B cell (primary cell): ENCODE data around the gene SAMD4B. TPM values are rescaled to one million over a fixed set of nuclear protein-coding genes. Genes with fewer than 3 reads are reported as not detected.
A peak's percentile ranks its signal among the peaks of the same experiment; 100 is the strongest.

ENCODE experiments used
- ATAC-seq: fragments of 200-7000 bp; cut with Tn5 transposase; one replicate; pipeline ENCODE4 v1.10.0; 2021; ENCODE audit warnings: low read depth, mild to moderate bottlenecking, moderate number of reproducible peaks, moderate library complexity
- CTCF ChIA-PET: fragments of 350-600 bp; sonication (Branson Sonifier 250); formaldehyde crosslinking; loops from one replicate; lab custom pipeline; 2021; ENCODE audit warnings: antibody characterized with exemption, inconsistent platforms; lab: Charles Lee
- POLR2A ChIA-PET: fragments of 350-600 bp; sonication (Branson Sonifier 250); formaldehyde crosslinking; loops from one replicate; lab custom pipeline; 2021; ENCODE audit warnings: antibody characterized with exemption; lab: Charles Lee
- DNase-seq: peaks from one replicate; pipeline ENCODE4 v3.0.0; 2013
- H2AFZ ChIP-seq: 2 replicates; pipeline ENCODE4 v1.6.1; 2012; ENCODE audit warnings: mild to moderate bottlenecking, low read depth, low read length; ENCODE audit not compliant: insufficient read depth, poor library complexity, severe bottlenecking
- H3K27ac ChIP-seq, 2 donors: 1 replicate in 1 of 2; 2 replicates in 1 of 2; pipeline ENCODE4 v1.5.1; 2012 to 2013; ENCODE audit warnings: low read length in 2 of 2, mild to moderate bottlenecking in 2 of 2, moderate library complexity in 1 of 2
- H3K27me3 ChIP-seq, 4 experiments: fragments of 200-600 bp in 1 of 4; sonication (generic) in 1 of 4; replicated peaks in 1 of 4; 1 replicate in 2 of 4; 2 replicates in 2 of 4; pipeline versions ENCODE4 v1.6.1 to v1.7.0; 2013 to 2016; ENCODE audit warnings: low read length in 3 of 4, mild to moderate bottlenecking in 2 of 4, mixed read lengths in 1 of 4, moderate library complexity in 1 of 4; ENCODE audit not compliant: insufficient read depth in 4 of 4, control insufficient read depth in 3 of 4; ENCODE audit errors: control extremely low read depth in 1 of 4
- H3K36me3 ChIP-seq, 2 experiments: replicated peaks in 1 of 2; 1 replicate in 1 of 2; 2 replicates in 1 of 2; pipeline versions ENCODE4 v1.6.1 to v1.7.1; 2013; ENCODE audit warnings: low read length in 1 of 2; ENCODE audit not compliant: insufficient read depth in 2 of 2, control insufficient read depth in 1 of 2; ENCODE audit errors: control extremely low read depth in 1 of 2, extremely low read depth in 1 of 2
- H3K4me1 ChIP-seq, 2 donors: fragments of 200-600 bp in 1 of 2; sonication (generic) in 1 of 2; 1 replicate in 1 of 2; 2 replicates in 1 of 2; pipeline versions ENCODE4 v1.5.1 to v1.6.1; 2013 to 2017; ENCODE audit warnings: low read length in 2 of 2; ENCODE audit not compliant: control insufficient read depth in 2 of 2, insufficient read depth in 2 of 2
- H3K4me2 ChIP-seq: replicated peaks from 2 replicates; pipeline ENCODE3; 2012; ENCODE audit warnings: mild to moderate bottlenecking, low read depth, low read length; ENCODE audit not compliant: poor library complexity, severe bottlenecking
- H3K4me3 ChIP-seq, 5 experiments: fragments of 200-600 bp in 1 of 5; sonication (generic) in 1 of 5; 1 replicate in 3 of 5; 2 replicates in 2 of 5; pipeline versions ENCODE4 v1.5.1 to v1.7.0; 2011 to 2016; ENCODE audit warnings: low read length in 4 of 5, mild to moderate bottlenecking in 4 of 5, low read depth in 2 of 5, control low read depth in 1 of 5, moderate library complexity in 1 of 5; ENCODE audit not compliant: insufficient read depth in 1 of 5; ENCODE audit errors: control extremely low read depth in 1 of 5, extremely low read depth in 1 of 5
- H3K79me2 ChIP-seq: fragments of 200-600 bp; sonication (generic); one replicate; pipeline ENCODE4 v1.6.0; 2016; ENCODE audit warnings: low read length; ENCODE audit not compliant: control insufficient read depth, insufficient read depth
- H3K9ac ChIP-seq: fragments of 200-600 bp; sonication (generic); 2 replicates; pipeline ENCODE4 v1.6.1; 2017; ENCODE audit warnings: mild to moderate bottlenecking, low read length, moderate library complexity
- H3K9me3 ChIP-seq, 3 donors: one replicate each; pipeline versions ENCODE4 v1.6.1 to v1.7.1; 2013; ENCODE audit warnings: low read length in 2 of 3; ENCODE audit not compliant: control insufficient read depth in 2 of 3, insufficient read depth in 1 of 3; ENCODE audit errors: control extremely low read depth in 1 of 3
- H4K20me1 ChIP-seq: 2 replicates; pipeline ENCODE4 v1.6.0; 2012; ENCODE audit warnings: mild to moderate bottlenecking, low read length; ENCODE audit not compliant: insufficient read depth, control insufficient read depth, poor library complexity, severe bottlenecking
- H3K27ac Mint-ChIP-seq: one replicate; pipeline ENCODE4 v1.8.0; 2021; ENCODE audit warnings: mixed read lengths
- H3K27me3 Mint-ChIP-seq: one replicate; pipeline ENCODE4 v1.8.0; 2021; ENCODE audit warnings: mixed read lengths
- H3K4me1 Mint-ChIP-seq: one replicate; pipeline ENCODE4 v1.8.0; 2021; ENCODE audit warnings: mixed read lengths
- H3K4me3 Mint-ChIP-seq: one replicate; pipeline ENCODE4 v1.8.0; 2021; ENCODE audit warnings: mixed read lengths
- H3K9me3 Mint-ChIP-seq: one replicate; pipeline ENCODE4 v1.8.0; 2022; ENCODE audit warnings: mixed read lengths; ENCODE audit not compliant: insufficient read depth
- CTCF ChIP-seq: fragments of 200-600 bp; IDR thresholded peaks from one replicate; pipeline ENCODE4 v1.8.0; 2022; ENCODE audit warnings: antibody characterized with exemption, mild to moderate bottlenecking
- EZH2 ChIP-seq: IDR thresholded peaks from 2 replicates; pipeline ENCODE4 v1.6.1; 2012; ENCODE audit warnings: borderline replicate concordance, low read depth, mild to moderate bottlenecking, moderate library complexity, low read length; ENCODE audit not compliant: insufficient read depth, poor library complexity, severe bottlenecking
- WGBS: methylation state at CpG from one replicate; pipeline ENCODE4 v1.1.5; 2013; ENCODE audit warnings: missing lambda C conversion rate; ENCODE audit not compliant: insufficient coverage; 5-methylcytosine and 5-hydroxymethylcytosine counted together
- intact Hi-C: fragments of 100-400 bp; cut with micrococcal nuclease; formaldehyde crosslinking; loops from one replicate; pipeline ENCODE4 v1.10.0; 2022
- polyA plus RNA-seq: library from polyadenylated mRNA; depleted of rRNA; stranded (reverse); fragments of >200 nt; gene quantifications from 2 replicates; pipeline ENCODE4 v1.2.3, GENCODE V29; 2012
- total RNA-seq, 2 donors: library from RNA; stranded (reverse); fragments of 120-200 nt in 1 of 2; gene quantifications; 1 replicate in 1 of 2; 2 replicates in 1 of 2; pipeline versions ENCODE4 v1.2.3 to v1.2.4, GENCODE V29; 2013 to 2022

Gene SAMD4B
- total and polyA plus RNA-seq, 2 donors (not counting 1 experiment from before 2014, with no cell fraction given) = 87.3 to 90.0 TPM

- Histone ChIP-seq H3K27ac (peak overlapping the region; percentile 79 to 85), H3K27me3 (no peaks in the 10 kb centered on the region), H3K9ac (peak overlapping the region; percentile 40), H3K4me2 (peak overlapping the region; percentile 69), H4K20me1 (no peaks in the 10 kb centered on the region), H3K79me2 (peaks cover 9% of the 10 kb centered on the region), H2AFZ (no peak overlapping the region), H3K4me1 (peaks cover 26 to 36% of the 10 kb centered on the region in 2 donors), H3K36me3 (peaks cover 0 to 47% of the 10 kb centered on the region in 2 experiments), H3K9me3 (no peaks in the 10 kb centered on the region), H3K4me3 (no peak overlapping the region)
- POLR2A ChIA-PET = interaction anchor here (0.6 to 1.5 kb wide), 3 partner anchors 21 to 64 kb away, joined by 3 to 6 read pairs (median 4); partner anchors contain the start of genes MED29, PAF1 and SAMD4B
- no peaks in the 10 kb centered on the region for H3K9me3 Mint-ChIP-seq
- intact Hi-C loops = no loop called here
- 96% methylated on average over 2 of the region's 6 CpGs for WGBS
- H3K4me3 Mint-ChIP-seq = peak overlapping the region; percentile 70
- DNase-seq = no peak
- H3K4me1 Mint-ChIP-seq = peaks cover 36% of the 10 kb centered on the region
- peak overlapping the region; percentile 96 for H3K27ac Mint-ChIP-seq
- no peak for ATAC-seq
- TF ChIP-seq CTCF = no peak
- no peak for TF ChIP-seq EZH2
- H3K27me3 Mint-ChIP-seq = no peaks in the 10 kb centered on the region
- CTCF ChIA-PET = interaction anchor here (0.5 to 1.7 kb wide), 3 partner anchors 21 to 1182 kb away, joined by 3 to 4 read pairs (median 4); partner anchors contain the start of gene SAMD4B
These were observed 20.7 kb downstream of the SAMD4B start for GRCh38 chr19:39362682-39363657.
